ENCODE measurements around the gene KRTAP19-2. TPM values are rescaled to one million over a fixed set of nuclear protein-coding genes. Genes with fewer than 3 reads are reported as not detected.

KRTAP19-2 gene

GRCh38 chr21:30439975-30440374 lies 47.3 kb downstream of the KRTAP19-2 start, which contains the start of gene KRTAP15-1:
Gene KRTAP15-1 (plus strand): TSS chr21:30440275. CDS start chr21:30440328, 53 bp downstream.
- DNase-seq = no peak
- Histone ChIP-seq H4K5ac (ENCODE audit: low read length) (no peak within 1 kb of the TSS), H3K18ac (ENCODE audit: low read length) (no peak within 1 kb of the TSS), H3K79me1 (ENCODE audit: low read length) (no peaks in the 10 kb centered on the region), H3K4me1 (ENCODE audit: control insufficient read depth, low read depth, low read length) (no peaks in the 10 kb centered on the region), H3K36me3 (ENCODE audit: control insufficient read depth, insufficient read depth, low read length) (no peaks in the 10 kb centered on the region), H3K4me3 (ENCODE audit: low read length) (no peak within 1 kb of the TSS), H2AK5ac (ENCODE audit: low read length) (no peak within 1 kb of the TSS), H2BK15ac (replicated peaks; ENCODE audit: low read depth) (no peak within 1 kb of the TSS), H3K4ac (ENCODE audit: low read depth, low read length) (no peak within 1 kb of the TSS), H3K23ac (ENCODE audit: low read length) (no peak within 1 kb of the TSS), H2BK120ac (ENCODE audit: low read depth, low read length) (no peak within 1 kb of the TSS), H3K27me3 (ENCODE audit: insufficient read depth, low read length, poor library complexity) (no peaks in the 10 kb centered on the region), H3K9ac (ENCODE audit: low read length) (no peak within 1 kb of the TSS), H3K56ac (ENCODE audit: low read length) (no peak within 1 kb of the TSS), H3K79me2 (ENCODE audit: control insufficient read depth, insufficient read depth, low read length) (no peaks in the 10 kb centered on the region), H3K4me2 (ENCODE audit: low read length) (no peak within 1 kb of the TSS), H2BK5ac (ENCODE audit: low read length) (no peak within 1 kb of the TSS), H4K8ac (ENCODE audit: low read depth, low read length) (no peak within 1 kb of the TSS), H3K27ac (ENCODE audit: low read depth, low read length) (no peak within 1 kb of the TSS)
- WGBS (ENCODE audit: extremely low coverage, insufficient coverage, low lambda C conversion rate) = no CpG with 5 or more reads among the region's 5 CpGs

Small RNA genes within 50 kb of the gene (small RNA-seq; reads per million reads assigned to genes)
- gene AP000567.1 (ENCODE audit: insufficient read depth) = not detected
- not detected for gene KRTAP19-10P (ENCODE audit: insufficient read depth)
- not detected for gene KRTAP19-11P (ENCODE audit: insufficient read depth)
- not detected for gene KRTAP19-9P (ENCODE audit: insufficient read depth)

Data from mesendoderm (in vitro differentiated cells).